Eye (tissue), 1 donor: ENCODE measurements around the gene OR2T34.
"Not testable (repeated sequence)": the region's sequence is repeated elsewhere in the genome, so short reads cannot be mapped to it uniquely, and the experiment has no call there.

Source experiments
- DNase-seq: peaks from one replicate; pipeline ENCODE4 v3.0.0-alpha.2; 2015

Gene OR2T34, protein sequence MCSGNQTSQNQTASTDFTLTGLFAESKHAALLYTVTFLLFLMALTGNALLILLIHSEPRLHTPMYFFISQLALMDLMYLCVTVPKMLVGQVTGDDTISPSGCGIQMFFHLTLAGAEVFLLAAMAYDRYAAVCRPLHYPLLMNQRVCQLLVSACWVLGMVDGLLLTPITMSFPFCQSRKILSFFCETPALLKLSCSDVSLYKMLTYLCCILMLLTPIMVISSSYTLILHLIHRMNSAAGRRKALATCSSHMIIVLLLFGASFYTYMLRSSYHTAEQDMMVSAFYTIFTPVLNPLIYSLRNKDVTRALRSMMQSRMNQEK

DNA sequence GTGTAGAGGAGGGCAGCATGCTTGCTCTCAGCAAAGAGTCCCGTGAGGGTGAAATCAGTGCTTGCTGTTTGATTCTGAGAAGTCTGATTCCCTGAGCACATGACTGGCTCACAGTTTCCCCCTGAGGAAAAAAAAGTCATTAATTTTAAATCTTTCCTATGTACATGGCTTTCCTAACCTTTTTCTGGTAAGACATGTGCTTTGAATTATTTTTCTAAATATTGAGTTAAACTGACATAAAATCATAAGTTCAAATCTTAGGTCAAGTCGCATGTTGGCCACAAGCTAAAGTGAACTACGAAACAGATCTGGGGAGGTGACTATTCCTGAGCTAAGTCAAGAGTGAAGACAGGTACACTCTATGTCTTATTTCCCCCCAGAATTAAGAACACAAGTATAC, at the start of gene OR2T34:
Gene OR2T34, minus strand, starts transcription at position 101 of the 400 bp plus-strand sequence. Its CDS starts 0 bp downstream, at position 101.
- DNase-seq, result not testable (repeated sequence)

DNA sequence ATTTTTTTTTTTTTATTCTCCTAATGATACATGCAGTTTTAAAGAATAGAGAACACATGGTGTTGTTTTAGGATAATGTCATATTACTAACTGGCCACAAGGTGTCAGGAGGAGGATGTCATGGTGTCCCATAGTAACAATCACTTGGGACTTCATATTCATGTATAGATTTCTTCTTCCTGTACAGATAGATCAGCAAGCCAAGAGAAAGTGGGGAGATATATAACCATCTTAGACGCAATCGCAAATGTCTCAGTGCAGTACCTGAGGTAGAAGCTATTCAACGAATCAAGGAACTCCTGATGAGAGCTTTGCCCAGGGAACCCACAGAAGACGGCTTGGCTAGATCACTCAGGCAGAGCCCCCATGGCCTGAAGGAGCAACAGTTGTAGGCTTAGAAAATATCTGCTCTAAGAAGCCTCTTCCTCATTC, 48.0 kb upstream of the OR2T34 start:
- DNase-seq, result peak; percentile 30

DNA sequence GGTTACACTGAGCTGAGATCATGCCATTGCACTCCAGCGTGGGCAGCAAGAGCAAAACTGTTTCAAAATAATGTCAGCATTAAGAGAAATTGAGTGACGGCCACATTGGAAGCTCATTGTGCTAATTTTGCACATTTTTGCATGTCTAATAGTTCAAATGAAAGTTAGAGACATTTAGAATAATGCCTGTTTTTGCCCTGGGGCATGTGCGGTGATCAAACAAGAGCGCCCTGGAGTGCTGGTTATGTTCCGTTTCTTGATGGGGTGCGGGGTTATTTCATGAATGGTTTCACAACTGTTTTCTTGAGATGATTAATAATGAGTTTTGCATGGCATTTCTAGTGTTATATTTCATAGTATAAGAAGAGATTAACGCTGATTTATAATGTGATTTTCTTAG, 47.2 kb upstream of the OR2T34 start:
- no peak for DNase-seq

DNA sequence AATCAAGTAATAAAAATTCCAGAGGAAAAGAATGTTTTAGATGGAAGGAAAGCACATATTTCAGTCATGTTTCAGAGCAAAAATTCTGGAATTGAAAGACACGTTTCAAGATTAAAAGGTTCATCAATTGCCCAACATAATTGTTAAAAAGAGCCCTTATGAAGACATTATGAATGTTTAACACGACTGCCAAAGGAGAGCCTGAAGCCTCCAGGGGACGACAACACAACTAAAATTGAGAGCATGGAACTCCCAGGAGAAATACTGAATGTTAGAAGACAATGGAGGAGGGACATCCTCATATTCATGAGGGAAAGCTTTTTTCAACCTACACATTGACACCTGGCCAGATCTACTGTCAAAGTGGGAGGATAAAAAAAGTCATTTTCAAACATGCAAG, 44.3 kb upstream of the OR2T34 start:
- DNase-seq, result peak; percentile 50

DNA sequence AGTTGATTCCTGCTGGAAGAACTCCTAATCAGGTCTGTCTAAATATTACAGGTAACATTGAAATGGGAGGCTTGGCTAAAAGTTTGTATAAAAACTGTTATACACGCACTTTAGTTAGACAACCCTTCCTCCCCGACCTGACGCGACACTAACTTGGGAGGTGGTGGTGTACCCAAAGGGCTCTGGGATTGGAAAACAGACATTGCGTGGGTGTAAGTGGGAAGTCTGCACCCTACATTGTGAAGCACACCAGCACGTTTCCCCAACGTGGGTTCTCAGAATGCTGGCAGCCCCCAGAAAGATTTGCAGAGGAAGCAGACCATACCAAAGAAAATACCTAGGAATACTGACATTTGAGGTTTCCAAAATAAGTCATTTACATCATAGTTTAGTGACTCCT, 43.6 kb upstream of the OR2T34 start:
- no peak for DNase-seq

DNA sequence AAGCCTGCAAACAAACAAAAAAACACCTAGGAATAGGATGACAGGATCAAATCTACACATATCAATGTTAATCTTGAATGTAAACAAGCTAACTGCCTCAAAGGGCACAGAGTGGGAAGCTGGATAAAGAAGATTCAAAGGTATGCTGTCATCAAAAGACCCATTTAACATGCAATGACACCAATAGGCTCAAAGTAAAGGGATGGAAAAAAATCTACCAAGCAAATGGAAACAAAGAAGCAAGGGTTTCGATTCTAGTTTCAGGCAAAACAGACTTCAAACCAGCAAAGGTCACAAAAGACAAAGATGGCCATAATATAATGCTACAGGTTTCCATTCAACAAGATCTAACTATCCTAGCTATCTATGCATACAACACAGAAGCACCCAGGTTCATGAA, 39.2 kb upstream of the OR2T34 start:
- DNase-seq, result no peak

DNA sequence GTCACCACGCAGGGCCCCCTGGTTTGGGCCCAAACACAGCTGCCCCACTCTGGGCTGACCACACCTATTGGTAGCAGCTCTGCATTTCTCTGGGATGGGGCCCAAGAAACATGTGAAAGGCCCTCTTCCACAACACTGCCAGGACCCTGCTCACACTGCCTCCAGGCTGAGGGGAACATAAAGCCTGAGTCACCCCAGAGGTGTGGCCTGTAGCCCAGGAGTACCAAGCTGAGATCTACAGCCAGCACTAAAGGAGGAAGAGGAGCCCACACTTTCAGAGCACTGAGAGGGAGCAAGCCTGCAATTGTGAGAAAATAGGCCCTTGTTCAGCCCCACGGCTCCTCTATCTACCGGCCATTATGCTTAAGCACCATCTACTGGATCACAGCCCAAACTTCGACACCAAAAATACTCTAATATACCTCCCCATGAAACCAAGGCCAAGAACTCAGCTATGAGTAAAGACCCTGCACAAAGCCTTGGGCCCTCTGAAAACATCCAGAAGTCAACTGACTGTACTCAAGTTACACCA, 37.4 kb upstream of the OR2T34 start:
- no peak for DNase-seq

DNA sequence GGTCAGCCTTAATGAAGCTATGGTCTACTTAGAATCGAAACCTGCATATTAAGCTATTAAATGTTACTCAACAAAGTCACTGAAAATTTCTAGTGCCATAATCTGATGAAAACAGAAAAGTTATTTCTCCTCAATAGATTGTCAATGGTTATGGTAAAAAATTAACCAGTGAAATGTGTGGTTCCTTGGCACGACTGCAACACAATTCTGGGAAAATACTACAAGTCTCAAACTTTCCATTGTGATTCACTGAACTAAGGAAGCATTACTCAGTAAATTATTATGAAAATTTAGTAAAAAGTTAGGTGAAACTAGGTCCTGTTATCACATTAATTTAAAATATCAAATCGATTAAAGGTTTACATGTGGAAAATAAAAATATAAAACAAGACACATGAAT, 35.7 kb upstream of the OR2T34 start:
- DNase-seq, result no peak

DNA sequence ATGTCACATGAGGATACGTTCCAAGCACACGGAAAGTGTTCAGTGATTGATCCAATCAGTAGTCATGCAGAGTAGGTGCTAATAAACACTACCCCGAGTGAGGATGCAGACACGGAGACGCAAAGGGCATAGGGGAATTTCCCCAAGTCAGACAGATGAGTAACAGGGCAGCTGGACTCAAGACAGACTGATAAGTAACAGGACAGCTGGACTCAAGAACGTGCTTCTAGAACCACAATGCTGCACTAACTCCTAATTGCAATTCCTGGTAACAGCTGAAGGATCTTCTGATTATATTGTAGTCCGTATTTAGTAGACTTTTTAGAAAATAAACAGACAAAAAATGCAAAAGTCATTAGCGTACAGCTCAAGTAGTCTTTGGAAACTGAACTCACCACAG, 24.8 kb upstream of the OR2T34 start:
- no peak for DNase-seq

DNA sequence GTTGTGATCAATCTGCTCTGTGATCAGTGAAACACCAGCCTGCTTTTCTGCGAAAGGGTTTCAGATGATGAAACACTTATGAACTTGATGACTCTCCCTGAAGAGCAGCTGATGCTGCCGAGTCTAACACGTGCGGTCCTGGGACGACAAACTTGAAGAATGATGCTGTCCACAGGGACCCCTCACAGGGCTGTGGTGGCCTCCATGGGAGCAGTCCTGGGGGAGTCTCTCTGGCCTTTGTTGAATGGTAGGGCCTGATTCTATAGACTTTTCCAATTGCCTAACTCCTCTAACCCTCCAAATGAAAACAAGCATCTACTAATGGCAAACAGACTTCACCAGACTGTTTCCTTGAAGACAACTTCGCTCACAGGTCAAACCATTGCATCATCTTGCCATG, 23.0 kb upstream of the OR2T34 start, which contains the start of gene OR2T10:
Gene OR2T10, minus strand, starts transcription at position 112 of the 400 bp plus-strand sequence. CDS start 3,932 bp downstream, outside the sequence.
- no peak for DNase-seq

DNA sequence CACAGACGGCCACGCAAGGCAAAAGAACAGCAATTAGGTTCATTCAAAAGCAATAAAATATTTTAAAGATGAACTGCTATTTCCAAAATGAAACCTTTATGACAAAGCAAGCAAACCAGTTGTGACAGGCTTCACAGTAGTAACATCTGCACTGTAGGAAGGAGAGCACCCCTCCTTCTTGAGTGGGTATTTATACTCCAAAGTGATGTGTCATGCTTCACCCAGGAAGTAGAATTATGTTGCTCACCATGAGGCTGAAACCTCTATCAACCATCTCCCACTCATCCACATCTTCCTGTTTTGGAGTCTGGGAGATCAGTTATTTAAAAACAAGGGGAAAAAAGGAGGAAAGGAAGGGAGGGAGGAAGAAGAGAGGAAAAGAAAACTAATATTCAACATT, 22.1 kb upstream of the OR2T34 start:
- DNase-seq, result no peak

DNA sequence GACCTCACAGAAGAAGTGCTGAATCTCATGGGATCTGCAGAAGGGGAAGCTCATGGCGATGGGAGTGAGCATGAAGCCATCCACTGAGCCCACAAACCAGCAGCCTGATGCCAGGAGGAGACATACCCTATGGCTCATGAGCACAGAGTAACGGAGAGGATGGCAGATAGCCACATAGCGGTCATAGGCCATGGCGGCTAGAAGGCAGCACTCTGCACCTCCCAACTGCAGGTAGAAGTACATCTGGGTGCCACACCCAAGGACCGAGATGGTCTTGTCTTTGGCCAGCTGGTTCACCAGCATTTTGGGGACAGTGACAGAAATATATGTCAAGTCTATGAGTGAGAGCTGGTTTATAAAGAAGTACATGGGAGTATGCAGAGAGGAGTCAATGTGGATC, 18.7 kb upstream of the OR2T34 start:
- no peak for DNase-seq

DNA sequence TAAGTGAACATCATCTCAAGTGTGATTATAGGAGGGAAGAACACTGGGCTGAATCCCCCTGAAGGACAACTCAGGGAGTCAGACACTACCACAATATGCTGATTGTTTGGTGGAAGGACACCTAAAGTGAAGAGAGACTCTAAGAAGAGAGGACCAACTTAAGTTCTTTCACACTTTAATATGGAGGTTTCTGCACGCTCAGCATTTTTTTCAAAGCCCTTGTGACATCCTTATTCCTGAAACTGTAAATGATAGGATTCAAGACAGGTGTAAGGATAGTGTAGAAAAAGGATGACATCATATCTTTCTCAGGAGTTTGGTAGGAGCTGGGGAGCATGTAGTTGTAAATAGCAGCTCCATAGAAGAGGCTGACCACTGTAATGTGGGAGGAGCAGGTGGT, 18.1 kb upstream of the OR2T34 start:
- DNase-seq, result no peak

DNA sequence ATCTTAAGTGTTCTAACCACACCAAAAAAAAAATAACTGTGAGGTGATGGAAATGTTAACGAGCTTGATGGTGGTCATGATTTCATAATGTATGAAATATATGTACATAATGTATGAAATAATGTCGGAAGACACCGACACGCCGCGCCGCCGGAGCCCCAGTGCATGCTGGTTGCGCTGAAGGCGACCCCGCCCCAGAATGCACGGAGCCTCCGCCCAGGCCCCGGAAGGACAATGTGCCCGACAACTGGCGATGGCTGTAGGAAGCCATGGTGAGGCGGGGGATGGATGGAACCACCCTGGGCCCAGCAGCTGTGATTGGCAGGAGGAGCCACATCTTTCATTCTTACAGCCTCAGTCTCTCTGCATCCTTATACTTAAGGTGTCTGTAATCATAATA, 15.5 kb upstream of the OR2T34 start:
- DNase-seq, result no peak

DNA sequence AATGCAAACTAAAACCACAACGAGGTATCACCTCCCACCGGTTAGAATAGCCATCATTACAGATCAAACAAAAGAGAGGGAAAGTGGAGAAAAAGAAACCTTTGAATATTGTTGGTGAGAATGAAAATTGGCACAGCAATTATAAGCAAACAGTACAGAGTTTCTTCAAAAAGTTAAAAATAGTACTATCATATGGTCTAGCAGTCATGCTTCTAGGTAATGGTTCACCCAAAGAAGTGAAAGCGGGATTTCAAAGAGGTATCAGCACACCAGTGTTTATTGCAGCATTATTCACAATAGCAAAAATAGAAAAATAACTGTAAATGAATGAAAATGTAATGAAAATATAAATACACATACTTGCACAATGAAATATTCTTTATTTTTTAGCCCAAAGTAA, 14.8 kb upstream of the OR2T34 start:
- no peak for DNase-seq

DNA sequence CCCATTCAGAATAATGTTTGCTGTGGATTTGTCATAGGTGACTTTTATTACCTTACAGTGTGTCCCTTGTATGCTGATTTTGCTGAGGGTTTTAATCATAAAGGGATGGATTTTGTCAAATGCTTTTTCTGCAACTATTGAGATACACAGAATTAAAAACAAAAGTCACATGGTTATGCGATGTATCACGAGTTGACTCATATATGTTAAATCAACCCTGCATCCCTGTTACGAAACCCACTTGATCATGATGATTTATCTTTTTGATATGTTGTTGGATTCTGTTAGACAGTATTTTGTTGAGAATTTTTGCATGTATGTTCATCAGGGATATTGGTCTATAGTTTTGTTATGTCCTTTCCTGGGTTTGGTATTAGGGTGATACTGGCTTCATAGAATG, 10.7 kb upstream of the OR2T34 start:
- no peak for DNase-seq

DNA sequence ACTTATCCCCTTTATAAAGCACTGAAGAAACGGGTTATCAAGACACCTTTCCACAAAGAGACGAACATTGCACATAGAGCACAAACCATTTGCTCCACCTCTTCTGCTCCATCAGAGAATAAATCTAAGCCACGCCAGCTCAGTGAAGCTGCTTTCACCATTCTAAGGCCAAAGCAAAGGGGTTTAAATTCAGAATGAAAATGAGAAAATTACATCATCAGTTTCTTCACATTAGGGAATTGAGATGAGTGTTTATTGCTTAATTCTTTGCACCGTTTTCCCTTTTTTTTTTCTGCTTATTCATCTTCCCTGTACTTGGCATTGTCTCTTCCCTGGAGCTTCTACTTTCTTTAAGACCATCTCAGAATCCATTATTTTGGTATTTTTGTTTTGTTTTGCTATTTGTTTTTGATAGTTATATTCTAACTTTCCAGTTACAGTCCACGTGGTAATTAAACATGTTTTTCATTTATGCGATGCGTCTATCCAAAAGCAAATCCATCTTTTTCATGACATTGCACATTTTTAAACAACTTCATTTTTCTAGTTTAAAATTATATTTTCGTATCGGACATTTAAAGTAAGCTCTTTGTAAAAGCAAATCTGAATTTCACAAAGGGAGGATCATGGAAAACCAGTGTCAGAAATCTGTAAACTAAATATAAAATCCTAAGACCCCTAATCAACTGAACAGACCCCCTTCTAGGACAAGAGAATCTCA, 1.9 kb upstream of the OR2T34 start:
- DNase-seq, result no peak

DNA sequence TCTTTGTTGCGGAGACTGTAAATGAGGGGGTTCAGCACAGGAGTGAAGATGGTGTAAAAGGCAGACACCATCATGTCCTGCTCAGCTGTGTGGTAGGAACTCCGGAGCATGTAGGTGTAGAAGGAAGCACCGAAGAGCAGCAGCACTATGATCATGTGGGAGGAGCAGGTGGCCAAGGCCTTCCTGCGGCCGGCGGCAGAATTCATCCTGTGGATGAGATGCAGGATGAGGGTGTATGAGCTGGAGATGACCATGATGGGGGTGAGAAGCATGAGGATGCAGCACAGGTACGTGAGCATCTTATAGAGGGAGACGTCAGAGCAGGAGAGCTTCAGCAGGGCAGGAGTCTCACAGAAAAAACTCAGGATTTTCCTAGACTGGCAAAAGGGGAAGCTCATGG, 701 bp downstream of the OR2T34 start:
- not testable (repeated sequence) for DNase-seq

DNA sequence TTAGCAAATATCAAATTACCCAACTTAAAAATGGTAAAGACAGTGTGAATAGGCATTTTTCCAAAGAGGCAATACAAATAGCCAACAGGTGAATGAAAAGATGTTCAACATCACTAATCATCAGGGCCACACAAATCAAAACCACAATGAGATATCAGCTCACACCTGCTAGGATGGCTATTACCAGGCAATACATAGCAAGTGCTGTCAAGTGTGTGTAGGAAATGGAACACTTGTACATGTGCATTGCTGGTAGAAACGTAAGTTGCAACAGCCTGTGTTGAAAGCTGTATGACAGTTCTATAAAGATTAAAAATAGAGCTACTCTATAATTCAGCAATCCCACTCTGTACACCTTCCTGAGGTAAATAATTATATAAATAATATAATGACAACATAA, 2.5 kb downstream of the OR2T34 start:
- not testable (repeated sequence) for DNase-seq

DNA sequence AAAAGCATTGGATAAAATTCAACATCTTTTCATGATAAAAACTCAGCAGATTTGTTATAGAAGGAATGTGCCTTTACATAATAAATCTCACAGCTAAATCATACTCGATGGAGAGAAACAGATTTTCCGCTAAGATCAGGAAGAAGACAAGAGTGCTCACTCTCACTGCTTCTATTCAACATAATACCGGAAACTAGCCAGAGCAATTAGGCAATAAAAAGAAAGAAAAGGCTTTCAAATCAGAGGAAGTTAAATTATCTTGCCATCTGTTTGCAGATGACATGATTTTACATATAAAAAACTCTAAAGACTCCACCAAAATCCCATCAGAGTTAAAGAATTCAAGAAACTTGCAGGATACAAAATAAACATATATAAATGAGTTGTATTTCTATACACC, 3.7 kb downstream of the OR2T34 start:
- not testable (repeated sequence) for DNase-seq

DNA sequence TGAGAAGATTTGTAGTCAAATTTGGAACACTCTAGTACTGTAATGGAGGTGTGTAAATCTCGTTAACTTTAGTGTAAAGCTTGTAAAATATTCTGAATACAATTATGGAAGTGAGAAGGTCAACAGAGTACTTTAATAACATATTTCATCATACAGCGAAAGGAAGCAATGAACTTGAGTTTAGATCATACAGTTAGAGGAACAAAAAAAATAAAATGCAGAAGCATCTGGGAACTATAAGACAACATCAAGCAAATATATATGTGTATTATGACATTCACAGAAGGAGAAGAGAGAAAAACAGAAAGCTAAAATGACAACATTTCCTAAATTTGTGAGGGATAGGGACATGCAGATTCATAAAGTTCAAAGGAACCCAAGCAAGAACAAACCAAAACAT, 5.5 kb downstream of the OR2T34 start:
- not testable (repeated sequence) for DNase-seq

DNA sequence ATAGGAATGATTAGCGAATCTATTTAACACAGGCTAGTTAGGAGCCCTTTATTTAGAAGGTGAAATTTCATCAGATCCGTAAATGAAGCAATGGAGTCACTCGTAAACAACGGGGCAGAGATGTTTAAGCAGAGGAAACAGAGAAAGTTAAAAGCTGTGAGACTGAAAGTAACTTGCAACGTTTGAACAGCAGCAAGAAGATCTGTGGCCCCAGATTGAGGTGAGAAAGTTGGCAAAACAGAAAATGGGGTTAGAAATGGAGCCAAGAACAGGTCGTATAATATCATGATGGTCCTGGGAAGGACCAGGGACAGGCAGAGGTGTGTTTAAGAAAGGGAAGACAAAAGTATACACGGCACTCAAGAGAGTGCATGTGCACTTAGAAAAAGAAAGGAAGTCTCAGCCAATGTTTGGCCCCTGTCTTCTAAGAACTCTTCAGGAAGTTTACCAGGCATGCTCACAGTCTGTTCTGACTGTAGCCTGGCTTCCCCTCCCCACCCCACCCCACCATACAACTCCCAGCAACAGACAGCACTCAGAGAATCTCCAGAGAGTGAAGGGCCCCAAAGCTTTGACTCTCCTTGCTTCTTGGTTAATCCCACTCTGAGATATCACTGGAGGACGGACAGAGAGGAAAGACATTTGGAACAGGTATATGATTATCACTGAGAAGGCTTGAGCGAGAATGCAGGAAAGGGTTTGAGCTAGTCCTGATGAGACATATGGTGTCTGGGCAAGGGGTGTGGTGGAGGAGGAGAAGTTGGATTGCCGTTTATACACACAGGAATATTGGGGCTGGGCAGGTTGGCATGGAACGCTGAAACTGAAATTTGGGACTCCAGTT, 8.8 kb downstream of the OR2T34 start:
- not testable (repeated sequence) for DNase-seq

DNA sequence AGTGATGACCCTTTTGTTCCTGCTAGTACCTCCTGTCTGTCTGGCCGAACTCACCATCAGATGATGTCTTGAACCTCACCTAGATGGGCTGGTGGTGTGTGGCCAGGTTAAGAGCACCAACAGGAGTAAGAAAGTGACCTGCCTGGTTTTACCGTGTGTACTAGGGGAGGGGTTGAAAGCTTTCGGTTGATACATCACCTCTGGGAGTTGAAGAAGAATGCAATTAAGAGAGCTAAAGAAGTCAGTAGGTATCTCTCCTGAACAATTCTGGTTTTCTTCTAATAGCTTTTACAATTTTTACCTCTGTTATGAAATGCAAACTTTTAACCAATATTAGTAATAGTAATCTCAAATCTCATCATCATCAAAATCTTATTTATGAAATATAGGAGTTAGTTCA, 11.9 kb downstream of the OR2T34 start, which contains the start of gene OR2T29:
Gene OR2T29, minus strand, starts transcription at position 101 of the 400 bp plus-strand sequence. CDS start 3,281 bp downstream, outside the sequence.
- DNase-seq, result not testable (repeated sequence)
